ENCODE results near the gene AAGAB.

AAGAB gene

GRCh38 chr15:67199881-67200763 lies 54.3 kb downstream of the AAGAB start:
- FAIRE-seq (no peak), DNase-seq (ENCODE audit: insufficient read length, low spot score) (no peak)
- no peak for TF ChIP-seq POLR2A (IDR thresholded peaks at IDR 0.05; ENCODE audit: low read depth, low read length)
- TF ChIP-seq POLR2AphosphoS5 (IDR thresholded peaks at IDR 0.05; ENCODE audit: low read depth, low read length): 0 out of 2 replicates have a peak, but pooled peaks have one; percentile 13
- TF ChIP-seq TAF1 (IDR thresholded peaks at IDR 0.05; ENCODE audit: low read depth, low read length): no peak

GRCh38 chr15:67199391-67199790 lies 55.1 kb downstream of the AAGAB start:
- no peak for DNase-seq (ENCODE audit: insufficient read length, low spot score)
- FAIRE-seq: no peak
- no peak for TF ChIP-seq SPI1 (IDR thresholded peaks at IDR 0.05; ENCODE audit: low read depth, low read length)
- no peak for TF ChIP-seq TAF1 (IDR thresholded peaks at IDR 0.05; ENCODE audit: low read depth, low read length)
- no peak for TF ChIP-seq POU2F2 (IDR thresholded peaks at IDR 0.05; ENCODE audit: low read depth, low read length)
- no peak for TF ChIP-seq POLR2AphosphoS5 (IDR thresholded peaks at IDR 0.05; ENCODE audit: low read depth, low read length)
- no peak for TF ChIP-seq POLR2A (IDR thresholded peaks at IDR 0.05; ENCODE audit: low read depth, low read length)
- TF ChIP-seq PAX5 (IDR thresholded peaks at IDR 0.05; ENCODE audit: insufficient read depth, low read length, severe bottlenecking): no peak

GRCh38 chr15:67198157-67198754 lies 56.2 kb downstream of the AAGAB start:
- FAIRE-seq (peak; percentile 86), DNase-seq (ENCODE audit: insufficient read length, low spot score) (no peak)
- TF ChIP-seq SPI1 (IDR thresholded peaks at IDR 0.05; ENCODE audit: low read depth, low read length) (peak; percentile 66), POLR2A (IDR thresholded peaks at IDR 0.05; ENCODE audit: low read depth, low read length) (no peak; the same call in 1 of the 2 replicates), TAF1 (IDR thresholded peaks at IDR 0.05; ENCODE audit: low read depth, low read length) (no peak), POLR2AphosphoS5 (IDR thresholded peaks at IDR 0.05; ENCODE audit: low read depth, low read length) (peak; percentile 82), POU2F2 (IDR thresholded peaks at IDR 0.05; ENCODE audit: low read depth, low read length) (peak; percentile 84; the same call in 1 of the 2 replicates)

GRCh38 chr15:67197364-67197695 lies 57.1 kb downstream of the AAGAB start:
- no peak for DNase-seq (ENCODE audit: insufficient read length, low spot score)
- TF ChIP-seq TAF1 (IDR thresholded peaks at IDR 0.05; ENCODE audit: low read depth, low read length): no peak
- FAIRE-seq: no peak

GRCh38 chr15:67196672-67197363 lies 57.6 kb downstream of the AAGAB start:
- peak; percentile 32 for TF ChIP-seq POLR2A (IDR thresholded peaks at IDR 0.05; ENCODE audit: low read depth, low read length)
- TF ChIP-seq POLR2AphosphoS5 (IDR thresholded peaks at IDR 0.05; ENCODE audit: low read depth, low read length): no peak
- no peak for DNase-seq (ENCODE audit: insufficient read length, low spot score)
- FAIRE-seq: no peak

GRCh38 chr15:67196222-67196621 lies 58.2 kb downstream of the AAGAB start:
- TF ChIP-seq POLR2A (IDR thresholded peaks at IDR 0.05; ENCODE audit: low read depth, low read length) (peak; percentile 20; the same call in 1 of the 2 replicates), SPI1 (IDR thresholded peaks at IDR 0.05; ENCODE audit: low read depth, low read length) (no peak), POLR2AphosphoS5 (IDR thresholded peaks at IDR 0.05; ENCODE audit: low read depth, low read length) (peak; percentile 64; the same call in 1 of the 2 replicates)
- no peak for DNase-seq (ENCODE audit: insufficient read length, low spot score)
- FAIRE-seq: no peak

- no peak for DNase-seq (ENCODE audit: insufficient read length, low spot score)
- no peak for FAIRE-seq
- TF ChIP-seq PAX5 (IDR thresholded peaks at IDR 0.05; ENCODE audit: insufficient read depth, low read length, severe bottlenecking): no peak
- no peak for TF ChIP-seq SPI1 (IDR thresholded peaks at IDR 0.05; ENCODE audit: low read depth, low read length)
- TF ChIP-seq POLR2A (IDR thresholded peaks at IDR 0.05; ENCODE audit: low read depth, low read length): peak; percentile 14; the same call in 1 of the 2 replicates
- no peak for TF ChIP-seq TAF1 (IDR thresholded peaks at IDR 0.05; ENCODE audit: low read depth, low read length)
- TF ChIP-seq POLR2AphosphoS5 (IDR thresholded peaks at IDR 0.05; ENCODE audit: low read depth, low read length): peak; percentile 19; the same call in 1 of the 2 replicates
These were observed 59.2 kb downstream of the AAGAB start for GRCh38 chr15:67195305-67195704.

- TF ChIP-seq TAF1 (IDR thresholded peaks at IDR 0.05; ENCODE audit: low read depth, low read length) (no peak), POLR2A (IDR thresholded peaks at IDR 0.05; ENCODE audit: low read depth, low read length) (peak; percentile 9; the same call in 1 of the 2 replicates), POLR2AphosphoS5 (IDR thresholded peaks at IDR 0.05; ENCODE audit: low read depth, low read length) (peak; percentile 28; the same call in 1 of the 2 replicates), PAX5 (IDR thresholded peaks at IDR 0.05; ENCODE audit: insufficient read depth, low read length, severe bottlenecking) (no peak), SPI1 (IDR thresholded peaks at IDR 0.05; ENCODE audit: low read depth, low read length) (no peak), POU2F2 (IDR thresholded peaks at IDR 0.05; ENCODE audit: low read depth, low read length) (no peak)
- FAIRE-seq: no peak
- DNase-seq (ENCODE audit: insufficient read length, low spot score): no peak
These were observed 60.0 kb downstream of the AAGAB start for GRCh38 chr15:67194171-67195114.

Measured in GM12891 (cell line).